ENCODE measurements around the gene GNB3.

The GNB3 gene

GRCh38 chr12:6840761-6841515 is at the start of gene GNB3:
Gene GNB3 (plus strand): TSS chr12:6840925. CDS start chr12:6841288, 363 bp downstream.
- no peak for DNase-seq

- DNase-seq: no peak
Measured at GRCh38 chr12:6791931-6792520, 48.7 kb upstream of the GNB3 start.

GRCh38 chr12:6792522-6793201 is 48.1 kb upstream of the GNB3 start:
- no peak for DNase-seq

- DNase-seq: no peak
Measured at GRCh38 chr12:6795088-6795487, 45.6 kb upstream of the GNB3 start.

- no peak for DNase-seq
Measured at GRCh38 chr12:6796576-6796975, 44.1 kb upstream of the GNB3 start.

- no peak for DNase-seq
Measured at GRCh38 chr12:6799147-6799546, 41.6 kb upstream of the GNB3 start.

GRCh38 chr12:6807170-6807569 is 33.6 kb upstream of the GNB3 start:
- DNase-seq: no peak

- no peak for DNase-seq
Measured at GRCh38 chr12:6809056-6809455, 31.7 kb upstream of the GNB3 start.

- no peak for DNase-seq
Measured at GRCh38 chr12:6810758-6811157, 30.0 kb upstream of the GNB3 start.

- no peak for DNase-seq
Measured at GRCh38 chr12:6813363-6813762, 27.4 kb upstream of the GNB3 start.

- no peak for DNase-seq
Measured at GRCh38 chr12:6816598-6816997, 24.1 kb upstream of the GNB3 start.

- no peak for DNase-seq
Measured at GRCh38 chr12:6817098-6817497, 23.6 kb upstream of the GNB3 start.

- DNase-seq: no peak
Measured at GRCh38 chr12:6817662-6818157, 23.0 kb upstream of the GNB3 start.

- DNase-seq: no peak
Measured at GRCh38 chr12:6818222-6818621, 22.5 kb upstream of the GNB3 start.

GRCh38 chr12:6818645-6819044 is 22.1 kb upstream of the GNB3 start:
- DNase-seq: no peak

- no peak for DNase-seq
Measured at GRCh38 chr12:6819106-6820030, 21.4 kb upstream of the GNB3 start.

- DNase-seq: no peak
Measured at GRCh38 chr12:6820166-6820565, 20.6 kb upstream of the GNB3 start.

- no peak for DNase-seq
Measured at GRCh38 chr12:6821591-6822425, 18.9 kb upstream of the GNB3 start, which contains the start of gene GPR162. Gene GPR162 (plus strand): TSS chr12:6821821. CDS start chr12:6823899, 2,078 bp downstream.

- DNase-seq: no peak
Measured at GRCh38 chr12:6822426-6823135, 18.1 kb upstream of the GNB3 start.

- no peak for DNase-seq
Measured at GRCh38 chr12:6823182-6824084, 17.3 kb upstream of the GNB3 start.
